GM12878 (cell line): ENCODE data around the gene PRUNE1. TPM values are rescaled to one million over a fixed set of nuclear protein-coding genes. Genes with fewer than 3 reads are reported as not detected.

ENCODE experiments used
- ATAC-seq: fragments of 200-7000 bp; cut with Tn5 transposase; 3 replicates; pipeline ENCODE4 v1.9.1; 2020; ENCODE audit warnings: mild to moderate bottlenecking, moderate library complexity
- BruUV-seq: library from RNA; stranded (reverse); fragments of 400-500 nt; replicated peaks from 2 replicates; lab custom pipeline; 2021; lab: Mats Ljungman, UMichigan
- CTCF ChIA-PET: fragments of 300-600 bp; sonication (Branson Sonifier 250); formaldehyde crosslinking; extraction: SDS; loops from one replicate; lab custom pipeline; 2021; ENCODE audit warnings: inconsistent platforms; lab: Yijun Ruan, JAX
- POLR2A ChIA-PET: fragments of 350-600 bp; formaldehyde crosslinking; extraction: SDS; loops from one replicate; lab custom pipeline; 2021; ENCODE audit warnings: inconsistent platforms; lab: Charles Lee
- RAD21 ChIA-PET: fragments of 300-600 bp; sonication (Branson Sonifier 250); formaldehyde crosslinking; loops from one replicate; lab custom pipeline; 2023; ENCODE audit warnings: antibody characterized with exemption; ENCODE audit not compliant: unreplicated experiment; lab: Charles Lee
- SMC1A ChIA-PET: fragments of 300-600 bp; sonication (Branson Sonifier 250); formaldehyde crosslinking; loops from one replicate; lab custom pipeline; 2023; ENCODE audit not compliant: unreplicated experiment, uncharacterized antibody; lab: Charles Lee
- DNase-seq: peaks from one replicate; pipeline ENCODE4 v3.0.0-alpha.2; 2011; ENCODE audit warnings: low read depth, low spot score
- FAIRE-seq: peaks from 3 replicates; lab custom pipeline; 2011; peaks lifted over from hg19 to GRCh38; lab: Jason Lieb, UNC
- H2AFZ ChIP-seq: 2 replicates; pipeline ENCODE4 v1.6.0; 2011; ENCODE audit warnings: low read depth, low read length, control low read depth; ENCODE audit not compliant: control insufficient read depth
- H3K27ac ChIP-seq: 2 replicates; pipeline ENCODE4 v1.5.1; 2011; ENCODE audit warnings: control low read depth; ENCODE audit not compliant: control insufficient read depth, insufficient read depth
- H3K27me3 ChIP-seq, 2 experiments: replicated peaks in 1 of 2; 2 replicates each; pipeline versions ENCODE4 v1.6.0 to v1.6.1; 2011; ENCODE audit warnings: low read length in 1 of 2; ENCODE audit not compliant: control insufficient read depth in 2 of 2, insufficient read depth in 2 of 2
- H3K36me3 ChIP-seq, 2 experiments: 2 replicates each; pipeline ENCODE4 v1.5.1; 2011; ENCODE audit warnings: low read length in 1 of 2; ENCODE audit not compliant: control insufficient read depth in 2 of 2, insufficient read depth in 2 of 2
- H3K4me1 ChIP-seq: 2 replicates; pipeline ENCODE4 v1.6.1; 2011; ENCODE audit warnings: mild to moderate bottlenecking, low read length, moderate library complexity, mixed read lengths; ENCODE audit not compliant: control insufficient read depth, insufficient read depth
- H3K4me2 ChIP-seq: 2 replicates; pipeline ENCODE4 v1.6.0; 2011; ENCODE audit warnings: control low read depth; ENCODE audit not compliant: control insufficient read depth, insufficient read depth
- H3K4me3 ChIP-seq: fragments of 200-600 bp; sonication (generic); 2 replicates; pipeline ENCODE4 v1.5.1; 2016
- H3K79me2 ChIP-seq: 2 replicates; pipeline ENCODE4 v1.6.0; 2011; ENCODE audit warnings: low read length; ENCODE audit not compliant: control insufficient read depth, insufficient read depth
- H3K9ac ChIP-seq: 2 replicates; pipeline ENCODE4 v1.8.0; 2011; ENCODE audit warnings: low read length, control low read depth, mixed read lengths; ENCODE audit not compliant: control insufficient read depth, insufficient read depth
- H3K9me3 ChIP-seq: replicated peaks from 3 replicates; pipeline ENCODE4 v1.5.1; 2011; ENCODE audit warnings: mild to moderate bottlenecking, low read length; ENCODE audit not compliant: control insufficient read depth, insufficient read depth
- H4K20me1 ChIP-seq: 2 replicates; pipeline ENCODE4 v1.6.0; 2011; ENCODE audit not compliant: control insufficient read depth, insufficient read depth
- BMI1 ChIP-seq: fragments of 450-650 bp; IDR thresholded peaks from 2 replicates; pipeline ENCODE4 v1.6.1; 2016; ENCODE audit warnings: mild to moderate bottlenecking, moderate library complexity, borderline replicate concordance
- CHD4 ChIP-seq: fragments of 200-600 bp; sonication (generic); IDR thresholded peaks from 2 replicates; pipeline ENCODE4 v1.6.1; 2016; ENCODE audit warnings: mild to moderate bottlenecking
- CREB1 ChIP-seq: IDR thresholded peaks from 2 replicates; pipeline ENCODE4 v1.6.1; 2012; ENCODE audit warnings: low read depth, mild to moderate bottlenecking, inconsistent platforms
- EP300 ChIP-seq, 2 experiments: fragments of 150-350 bp in 1 of 2; IDR thresholded peaks; 2 replicates each; pipeline ENCODE4 v1.6.1; 2011 to 2012; ENCODE audit warnings: low read depth in 2 of 2, low read length in 2 of 2, borderline replicate concordance in 1 of 2, improper control_type of control experiment in 1 of 2, inconsistent platforms in 1 of 2; ENCODE audit not compliant: control insufficient read depth in 1 of 2
- GATAD2B ChIP-seq: fragments of 450-650 bp; conservative IDR thresholded peaks from 2 replicates; pipeline ENCODE4 v1.6.1; 2017; ENCODE audit warnings: low read depth, mild to moderate bottlenecking, moderate library complexity
- HCFC1 ChIP-seq: fragments of 150-350 bp; IDR thresholded peaks from 2 replicates; pipeline ENCODE4 v1.6.1; 2014; ENCODE audit warnings: low read length
- HDAC2 ChIP-seq: fragments of 200-600 bp; sonication (generic); IDR thresholded peaks from 2 replicates; pipeline ENCODE4 v1.6.1; 2017
- NFXL1 ChIP-seq: fragments of 450-650 bp; IDR thresholded peaks from 2 replicates; pipeline ENCODE4 v1.6.1; 2017; ENCODE audit warnings: antibody characterized with exemption, mild to moderate bottlenecking, borderline replicate concordance
- NFYB ChIP-seq: IDR thresholded peaks from 2 replicates; pipeline ENCODE4 v1.6.1; 2011; ENCODE audit warnings: low read depth, mild to moderate bottlenecking, low read length, improper control_type of control experiment, moderate library complexity; ENCODE audit not compliant: insufficient read depth
- NR2C2 ChIP-seq: IDR thresholded peaks from 2 replicates; pipeline ENCODE4 v1.6.1; 2011; ENCODE audit warnings: borderline replicate concordance, low read depth; ENCODE audit not compliant: control insufficient read depth, insufficient read length
- RAD51 ChIP-seq: fragments of 450-650 bp; IDR thresholded peaks from 2 replicates; pipeline ENCODE4 v1.6.1; 2016; ENCODE audit warnings: moderate library complexity, mild to moderate bottlenecking, inconsistent platforms
- RBBP5 ChIP-seq: fragments of 200-600 bp; sonication (generic); conservative IDR thresholded peaks from 2 replicates; pipeline ENCODE4 v1.6.1; 2016
- RUNX3 ChIP-seq: IDR thresholded peaks from 2 replicates; pipeline ENCODE4 v1.6.1; 2012; ENCODE audit warnings: low read length, inconsistent platforms
- STAT3 ChIP-seq: IDR thresholded peaks from 2 replicates; pipeline ENCODE4 v1.6.1; 2011; ENCODE audit warnings: low read depth, low read length, improper control_type of control experiment
- ZNF207 ChIP-seq: fragments of 450-650 bp; IDR thresholded peaks from 2 replicates; pipeline ENCODE4 v1.6.1; 2014; ENCODE audit warnings: antibody characterized with exemption, mild to moderate bottlenecking, borderline replicate concordance
- ZNF622 ChIP-seq: fragments of 450-650 bp; IDR thresholded peaks from 2 replicates; pipeline ENCODE4 v1.6.1; 2017; ENCODE audit warnings: mild to moderate bottlenecking, inconsistent platforms
- ZSCAN29 ChIP-seq: fragments of 450-650 bp; IDR thresholded peaks from 2 replicates; pipeline ENCODE4 v1.6.1; 2017; ENCODE audit warnings: mild to moderate bottlenecking, moderate library complexity
- WGBS: methylation state at CpG from one replicate; pipeline ENCODE4 v1.1.6; 2016; ENCODE audit warnings: low lambda C conversion rate; ENCODE audit not compliant: insufficient replicate concordance, insufficient coverage; ENCODE audit errors: missing lambda C conversion rate; 5-methylcytosine and 5-hydroxymethylcytosine counted together
- in situ Hi-C: fragments of 300-500 bp; cut with MboI; formaldehyde crosslinking; loops from 9 replicates; pipeline ENCODE4 v1.14.3; 2018; ENCODE audit warnings: mixed read lengths
- intact Hi-C: fragments of 100-400 bp; cut with micrococcal nuclease; formaldehyde crosslinking; loops from one replicate; pipeline ENCODE4 v1.14.2; 2022; ENCODE audit not compliant: unreplicated experiment
- polyA plus RNA-seq, 11 experiments: library from polyadenylated mRNA; depleted of rRNA in 4 of 11; unstranded in 6 of 11; stranded (reverse) in 5 of 11; fragments of >200 nt; fragmentation: Nextera tagmentation in 4 of 11; fragmentation: Illumina TruSeq in 1 of 11; extraction: Ambion mirVana in 4 of 11; extraction: Trizol in 1 of 11; gene quantifications; 1 replicate in 1 of 11; 2 replicates in 10 of 11; pipeline versions ENCODE4 v1.2.1 to v1.2.3, GENCODE V29; 2011 to 2016; ENCODE audit warnings: inconsistent platforms in 2 of 11, missing spikeins in 2 of 11, low read depth in 1 of 11
- small RNA-seq: library from RNA; depleted of rRNA; stranded (forward); fragments of <200 nt; gene quantifications from one replicate; pipeline ENCODE3, GENCODE V24; 2014
- total RNA-seq, 4 experiments: library from RNA; depleted of rRNA in 3 of 4; stranded (reverse); fragments of >200 nt in 3 of 4; fragmentation: Illumina TruSeq in 1 of 4; extraction: Trizol in 1 of 4; gene quantifications; 2 replicates each; pipeline versions ENCODE4 v1.2.1 to v1.2.3, GENCODE V29; 2013 to 2021
- TF ChIP-seq, protein P1 (sequence below): fragments of 450-650 bp; IDR thresholded peaks from 2 replicates; pipeline ENCODE4 v1.6.1; 2017; ENCODE audit warnings: borderline replicate concordance

PRUNE1 gene
- total and polyA plus RNA-seq, 10 of the 15 experiments (the other 5 are each of a cell fraction or from before 2014, with no cell fraction given) = 4.7 to 24.5 (median 12.4) TPM

DNA sequence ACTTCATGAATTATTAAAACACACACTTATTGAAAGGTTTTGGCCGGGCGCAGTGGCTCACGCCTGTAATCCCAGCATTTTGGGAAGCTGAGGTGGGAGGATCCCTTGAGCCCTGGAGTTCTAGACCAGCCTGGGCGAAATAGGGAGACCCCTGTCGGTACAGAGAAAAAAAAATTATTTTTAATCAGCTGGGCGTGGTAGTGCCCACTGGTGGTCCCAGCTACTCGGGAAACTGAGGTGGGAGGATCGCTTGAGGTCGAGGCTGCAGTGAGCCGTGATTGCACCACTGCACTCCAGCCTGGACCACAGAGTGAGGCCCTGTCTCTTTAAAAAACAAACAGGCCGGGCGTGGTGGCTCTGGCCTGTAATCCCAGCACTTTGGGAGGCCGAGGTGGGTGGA lies 64.0 kb downstream of the PRUNE1 start:
- TF ChIP-seq HCFC1 (no peak), NFXL1 (no peak), ZNF207 (no peak), NFYB (no peak), CREB1 (no peak), ZSCAN29 (no peak), EP300 (IDR thresholded peaks at IDR 0.05; ENCODE audit: borderline replicate concordance in 1 of 2, control insufficient read depth in 1 of 2, low read depth in 2 of 2, low read length in 2 of 2) (no peak), RBBP5 (no peak), STAT3 (no peak), ZNF622 (no peak), GATAD2B (no peak), RAD51 (no peak), RUNX3 (no peak), BMI1 (no peak), CHD4 (no peak), NR2C2 (no peak), HDAC2 (no peak)
- TF ChIP-seq, protein P1, sequence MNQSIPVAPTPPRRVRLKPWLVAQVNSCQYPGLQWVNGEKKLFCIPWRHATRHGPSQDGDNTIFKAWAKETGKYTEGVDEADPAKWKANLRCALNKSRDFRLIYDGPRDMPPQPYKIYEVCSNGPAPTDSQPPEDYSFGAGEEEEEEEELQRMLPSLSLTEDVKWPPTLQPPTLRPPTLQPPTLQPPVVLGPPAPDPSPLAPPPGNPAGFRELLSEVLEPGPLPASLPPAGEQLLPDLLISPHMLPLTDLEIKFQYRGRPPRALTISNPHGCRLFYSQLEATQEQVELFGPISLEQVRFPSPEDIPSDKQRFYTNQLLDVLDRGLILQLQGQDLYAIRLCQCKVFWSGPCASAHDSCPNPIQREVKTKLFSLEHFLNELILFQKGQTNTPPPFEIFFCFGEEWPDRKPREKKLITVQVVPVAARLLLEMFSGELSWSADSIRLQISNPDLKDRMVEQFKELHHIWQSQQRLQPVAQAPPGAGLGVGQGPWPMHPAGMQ = no peak
- 77% methylated on average over 13 of the region's 13 CpGs for WGBS
- no peak overlapping the region for H3K4me2 ChIP-seq
- peaks cover 8% of the 10 kb centered on the region for H3K4me1 ChIP-seq
- H3K79me2 ChIP-seq = peaks cover 10% of the 10 kb centered on the region
- ChIA-PET POLR2A (interaction anchor here (0.6 to 1.5 kb wide), 4 partner anchors 14 to 84 kb away, joined by 3 to 6 read pairs (median 4); partner anchors contain the start of gene TNFAIP8L2), CTCF (interaction anchor here (0.6 to 4.2 kb wide), 8 partner anchors 10 to 1078 kb away, joined by 5 to 26 read pairs (median 9); partner anchors contain the start of genes C1orf56, MLLT11 and TNFAIP8L2), RAD21 (interaction anchor here (2.6 kb wide), 1 partner anchor 84 kb away, joined by 26 read pairs; the partner anchor contains the start of gene TNFAIP8L2), SMC1A (interaction anchor here (1.0 to 3.2 kb wide), 3 partner anchors 11 to 27 kb away, joined by 3 to 22 read pairs (median 9); partner anchors contain the start of gene MLLT11)
- H3K36me3 ChIP-seq = no peaks in the 10 kb centered on the region
- no peak overlapping the region for H3K27ac ChIP-seq
- no peak for ATAC-seq
- no peak overlapping the region for H3K9ac ChIP-seq
- FAIRE-seq = no peak
- H2AFZ ChIP-seq = no peak overlapping the region
- BruUV-seq = no TSS peak
- no peaks in the 10 kb centered on the region for H3K9me3 ChIP-seq
- DNase-seq = no peak
- H3K27me3 ChIP-seq = no peaks in the 10 kb centered on the region
- H4K20me1 ChIP-seq = no peaks in the 10 kb centered on the region
- intact Hi-C loops (no loop called here), in situ Hi-C loops (no loop called here)
- no peak overlapping the region for H3K4me3 ChIP-seq

Small RNAs within 50 kb of the gene (small RNA-seq; reads per million reads assigned to genes)
- gene RNU6-884P = not detected

Other genes starting within 250 kb of the PRUNE1 start
Only the 7 nearest of the 21 such genes appear.
- gene CERS2, start 33.6 kb upstream of the PRUNE1 start, total RNA-seq (2014; rRNA removed) = 55.8 and 57.0 TPM in 2 replicates
- 38.2 and 39.9 TPM in 2 replicates for gene CERS2, start 33.6 kb upstream of the PRUNE1 start, total RNA-seq (2014; rRNA removed; fragmentation: Illumina TruSeq; extraction: Trizol)
- 76.7 and 79.2 TPM in 2 replicates for gene CERS2, start 33.6 kb upstream of the PRUNE1 start, total RNA-seq (2021)
- gene CERS2, start 33.6 kb upstream of the PRUNE1 start, polyA plus RNA-seq (2011; rRNA removed) = 29.5 and 41.5 TPM in 2 replicates
- gene CERS2, start 33.6 kb upstream of the PRUNE1 start, polyA plus RNA-seq (2014; fragmentation: Illumina TruSeq; extraction: Trizol) = 78.8 and 87.9 TPM in 2 replicates
- gene CERS2, start 33.6 kb upstream of the PRUNE1 start, polyA plus RNA-seq (2014; fragmentation: Nextera tagmentation; extraction: Ambion mirVana) = 10 to 100 TPM in 1 of 2 experiments, 1 to 10 TPM in 1; 9.2 to 12.7 TPM
- gene CERS2, start 33.6 kb upstream of the PRUNE1 start, polyA plus RNA-seq (2014; rRNA removed) = 50.5 and 52.3 TPM in 2 replicates
- 10 to 100 TPM; 49.3 to 61.5 TPM for gene CERS2, start 33.6 kb upstream of the PRUNE1 start, polyA plus RNA-seq (2016; fragmentation: Nextera tagmentation; extraction: Ambion mirVana)
- not detected in 2 replicates for gene ANXA9, start 26.2 kb upstream of the PRUNE1 start, total RNA-seq (2014; rRNA removed)
- gene ANXA9, start 26.2 kb upstream of the PRUNE1 start, total RNA-seq (2014; rRNA removed; fragmentation: Illumina TruSeq; extraction: Trizol) = 0.09 TPM in 1 of 2 replicates, not detected in the other
- not detected in 2 replicates for gene ANXA9, start 26.2 kb upstream of the PRUNE1 start, total RNA-seq (2021)
- 0.37 and 0.43 TPM in 2 replicates for gene ANXA9, start 26.2 kb upstream of the PRUNE1 start, polyA plus RNA-seq (2011; rRNA removed)
- 0.04 TPM in 1 of 2 replicates, not detected in the other for gene ANXA9, start 26.2 kb upstream of the PRUNE1 start, polyA plus RNA-seq (2014; fragmentation: Illumina TruSeq; extraction: Trizol)
- under 1 TPM in 1 of 2 experiments, not detected in 1; 0.11 TPM for gene ANXA9, start 26.2 kb upstream of the PRUNE1 start, polyA plus RNA-seq (2014; fragmentation: Nextera tagmentation; extraction: Ambion mirVana)
- gene ANXA9, start 26.2 kb upstream of the PRUNE1 start, polyA plus RNA-seq (2014; rRNA removed) = 0.08 TPM in 1 of 2 replicates, not detected in the other
- gene ANXA9, start 26.2 kb upstream of the PRUNE1 start, polyA plus RNA-seq (2016; fragmentation: Nextera tagmentation; extraction: Ambion mirVana) = under 1 TPM; 0.25 to 0.28 TPM
- 7.5 and 8.8 TPM in 2 replicates for gene MINDY1, start 1.5 kb upstream of the PRUNE1 start, total RNA-seq (2014; rRNA removed)
- 4.4 and 4.9 TPM in 2 replicates for gene MINDY1, start 1.5 kb upstream of the PRUNE1 start, total RNA-seq (2014; rRNA removed; fragmentation: Illumina TruSeq; extraction: Trizol)
- 7.1 and 7.5 TPM in 2 replicates for gene MINDY1, start 1.5 kb upstream of the PRUNE1 start, total RNA-seq (2021)
- gene MINDY1, start 1.5 kb upstream of the PRUNE1 start, polyA plus RNA-seq (2011; rRNA removed) = 0.89 and 1.9 TPM in 2 replicates
- 6.1 and 6.5 TPM in 2 replicates for gene MINDY1, start 1.5 kb upstream of the PRUNE1 start, polyA plus RNA-seq (2014; fragmentation: Illumina TruSeq; extraction: Trizol)
- under 1 TPM; 0.48 to 0.49 TPM for gene MINDY1, start 1.5 kb upstream of the PRUNE1 start, polyA plus RNA-seq (2014; fragmentation: Nextera tagmentation; extraction: Ambion mirVana)
- gene MINDY1, start 1.5 kb upstream of the PRUNE1 start, polyA plus RNA-seq (2014; rRNA removed) = 6.4 and 7.7 TPM in 2 replicates
- 1 to 10 TPM; 3.4 to 5.1 TPM for gene MINDY1, start 1.5 kb upstream of the PRUNE1 start, polyA plus RNA-seq (2016; fragmentation: Nextera tagmentation; extraction: Ambion mirVana)
- gene BNIPL, start 28.1 kb downstream of the PRUNE1 start, total RNA-seq (2014; rRNA removed) = 0.17 and 0.27 TPM in 2 replicates
- 0.18 TPM in 2 replicates for gene BNIPL, start 28.1 kb downstream of the PRUNE1 start, total RNA-seq (2014; rRNA removed; fragmentation: Illumina TruSeq; extraction: Trizol)
- 0.11 and 0.33 TPM in 2 replicates for gene BNIPL, start 28.1 kb downstream of the PRUNE1 start, total RNA-seq (2021)
- 0.49 and 0.99 TPM in 2 replicates for gene BNIPL, start 28.1 kb downstream of the PRUNE1 start, polyA plus RNA-seq (2011; rRNA removed)
- 0.12 TPM in 1 of 2 replicates, not detected in the other for gene BNIPL, start 28.1 kb downstream of the PRUNE1 start, polyA plus RNA-seq (2014; fragmentation: Illumina TruSeq; extraction: Trizol)
- under 1 TPM; 0.05 TPM for gene BNIPL, start 28.1 kb downstream of the PRUNE1 start, polyA plus RNA-seq (2014; fragmentation: Nextera tagmentation; extraction: Ambion mirVana)
- gene BNIPL, start 28.1 kb downstream of the PRUNE1 start, polyA plus RNA-seq (2014; rRNA removed) = 1.0 and 1.1 TPM in 2 replicates
- under 1 TPM; 0.09 to 0.16 TPM for gene BNIPL, start 28.1 kb downstream of the PRUNE1 start, polyA plus RNA-seq (2016; fragmentation: Nextera tagmentation; extraction: Ambion mirVana)
- gene C1orf56, start 39.3 kb downstream of the PRUNE1 start, total RNA-seq (2014; rRNA removed) = 1.3 and 1.5 TPM in 2 replicates
- 0.67 and 1.2 TPM in 2 replicates for gene C1orf56, start 39.3 kb downstream of the PRUNE1 start, total RNA-seq (2014; rRNA removed; fragmentation: Illumina TruSeq; extraction: Trizol)
- gene C1orf56, start 39.3 kb downstream of the PRUNE1 start, total RNA-seq (2021) = 1.5 and 1.6 TPM in 2 replicates
- gene C1orf56, start 39.3 kb downstream of the PRUNE1 start, polyA plus RNA-seq (2011; rRNA removed) = 0.22 and 0.24 TPM in 2 replicates
- gene C1orf56, start 39.3 kb downstream of the PRUNE1 start, polyA plus RNA-seq (2014; fragmentation: Illumina TruSeq; extraction: Trizol) = 0.29 and 1.6 TPM in 2 replicates
- 1 to 10 TPM; 5.5 to 8.4 TPM for gene C1orf56, start 39.3 kb downstream of the PRUNE1 start, polyA plus RNA-seq (2014; fragmentation: Nextera tagmentation; extraction: Ambion mirVana)
- gene C1orf56, start 39.3 kb downstream of the PRUNE1 start, polyA plus RNA-seq (2014; rRNA removed) = 1.1 and 1.6 TPM in 2 replicates
- 10 to 100 TPM; 12.8 to 15.5 TPM for gene C1orf56, start 39.3 kb downstream of the PRUNE1 start, polyA plus RNA-seq (2016; fragmentation: Nextera tagmentation; extraction: Ambion mirVana)
- 75.6 and 97.3 TPM in 2 replicates for gene CDC42SE1, start 51.2 kb downstream of the PRUNE1 start, total RNA-seq (2014; rRNA removed)
- gene CDC42SE1, start 51.2 kb downstream of the PRUNE1 start, total RNA-seq (2014; rRNA removed; fragmentation: Illumina TruSeq; extraction: Trizol) = 81.3 and 81.6 TPM in 2 replicates
- 94.2 and 94.9 TPM in 2 replicates for gene CDC42SE1, start 51.2 kb downstream of the PRUNE1 start, total RNA-seq (2021)
- 103 and 112 TPM in 2 replicates for gene CDC42SE1, start 51.2 kb downstream of the PRUNE1 start, polyA plus RNA-seq (2011; rRNA removed)
- gene CDC42SE1, start 51.2 kb downstream of the PRUNE1 start, polyA plus RNA-seq (2014; fragmentation: Illumina TruSeq; extraction: Trizol) = 104 and 122 TPM in 2 replicates
- 10 to 100 TPM; 36.9 to 38.0 TPM for gene CDC42SE1, start 51.2 kb downstream of the PRUNE1 start, polyA plus RNA-seq (2014; fragmentation: Nextera tagmentation; extraction: Ambion mirVana)
- gene CDC42SE1, start 51.2 kb downstream of the PRUNE1 start, polyA plus RNA-seq (2014; rRNA removed) = 68.1 and 72.9 TPM in 2 replicates
- 10 to 100 TPM; 35.7 to 40.6 TPM for gene CDC42SE1, start 51.2 kb downstream of the PRUNE1 start, polyA plus RNA-seq (2016; fragmentation: Nextera tagmentation; extraction: Ambion mirVana)
- 6.2 and 8.1 TPM in 2 replicates for gene MLLT11, start 51.9 kb downstream of the PRUNE1 start, total RNA-seq (2014; rRNA removed)
- 7.1 and 7.6 TPM in 2 replicates for gene MLLT11, start 51.9 kb downstream of the PRUNE1 start, total RNA-seq (2014; rRNA removed; fragmentation: Illumina TruSeq; extraction: Trizol)
- 7.0 TPM in 2 replicates for gene MLLT11, start 51.9 kb downstream of the PRUNE1 start, total RNA-seq (2021)
- 7.6 and 10.1 TPM in 2 replicates for gene MLLT11, start 51.9 kb downstream of the PRUNE1 start, polyA plus RNA-seq (2011; rRNA removed)
- gene MLLT11, start 51.9 kb downstream of the PRUNE1 start, polyA plus RNA-seq (2014; fragmentation: Illumina TruSeq; extraction: Trizol) = 14.2 and 16.0 TPM in 2 replicates
- 10 to 100 TPM; 17.8 to 27.3 TPM for gene MLLT11, start 51.9 kb downstream of the PRUNE1 start, polyA plus RNA-seq (2014; fragmentation: Nextera tagmentation; extraction: Ambion mirVana)
- gene MLLT11, start 51.9 kb downstream of the PRUNE1 start, polyA plus RNA-seq (2014; rRNA removed) = 6.9 and 8.2 TPM in 2 replicates
- gene MLLT11, start 51.9 kb downstream of the PRUNE1 start, polyA plus RNA-seq (2016; fragmentation: Nextera tagmentation; extraction: Ambion mirVana) = 10 to 100 TPM; 10.1 to 10.4 TPM